HEK293 (cell line): ENCODE data around the gene KATNB1.

ENCODE experiments used
- CTCF ChIA-PET: fragments of 350-600 bp; formaldehyde crosslinking; extraction: SDS; loops from one replicate; lab custom pipeline; 2021; ENCODE audit warnings: antibody characterized with exemption; lab: Yijun Ruan, JAX
- POLR2A ChIA-PET: fragments of 300-600 bp; formaldehyde crosslinking; extraction: SDS; loops from one replicate; lab custom pipeline; 2020; ENCODE audit warnings: antibody characterized with exemption, inconsistent platforms; lab: Yijun Ruan, JAX
- H3K27ac ChIP-seq: fragments of 200-500 bp; sonication (Bioruptor generic); 2 replicates; pipeline ENCODE4 v1.5.1; 2014; ENCODE audit warnings: low read depth, low read length, control low read depth, inconsistent platforms; ENCODE audit errors: extremely low read depth
- H3K36me3 ChIP-seq, 2 experiments: fragments of 200-500 bp in 1 of 2; sonication (Bioruptor generic) in 1 of 2; 1 replicate in 1 of 2; 2 replicates in 1 of 2; pipeline ENCODE4 v1.5.1; 2014 to 2017; ENCODE audit warnings: inconsistent platforms in 2 of 2, low read length in 2 of 2; ENCODE audit not compliant: control insufficient read depth in 2 of 2, insufficient read depth in 1 of 2
- H3K4me1 ChIP-seq: fragments of 200-500 bp; sonication (Bioruptor generic); 2 replicates; pipeline ENCODE4 v1.5.1; 2014; ENCODE audit warnings: mild to moderate bottlenecking, low read length, inconsistent platforms; ENCODE audit not compliant: control insufficient read depth, insufficient read depth
- H3K4me3 ChIP-seq: 2 replicates; pipeline ENCODE4 v1.5.1; 2011; ENCODE audit warnings: low read depth, mild to moderate bottlenecking, control low read depth, low read length, moderate library complexity
- H3K9me3 ChIP-seq: fragments of 200-500 bp; sonication (Bioruptor generic); 2 replicates; pipeline ENCODE4 v1.5.1; 2014; ENCODE audit warnings: low read depth, low read length, inconsistent platforms; ENCODE audit not compliant: control insufficient read depth, insufficient read depth
- HOXD13 ChIP-seq: sonication (generic); formaldehyde crosslinking; IDR thresholded peaks from 2 replicates; pipeline ENCODE4 v1.8.0; 2022; ENCODE audit warnings: missing genetic modification reagents, borderline replicate concordance
- KLF1 ChIP-seq: fragments of 450-650 bp; formaldehyde crosslinking; IDR thresholded peaks from 2 replicates; pipeline ENCODE4 v1.5.1; 2016; ENCODE audit warnings: missing biosample characterization, missing genetic modification characterization
- WT1 ChIP-seq: fragments of 450-650 bp; formaldehyde crosslinking; IDR thresholded peaks from 2 replicates; pipeline ENCODE4 v1.5.1; 2016; ENCODE audit warnings: missing biosample characterization, missing genetic modification characterization
- ZBTB1 ChIP-seq: fragments of 450-650 bp; formaldehyde crosslinking; IDR thresholded peaks from 2 replicates; pipeline ENCODE4 v1.5.1; 2016; ENCODE audit warnings: missing biosample characterization, missing genetic modification characterization
- ZBTB48 ChIP-seq: fragments of 450-650 bp; formaldehyde crosslinking; IDR thresholded peaks from 2 replicates; pipeline ENCODE4 v1.5.1; 2016; ENCODE audit warnings: missing biosample characterization, missing genetic modification characterization
- ZNF146 ChIP-seq: fragments of 450-650 bp; formaldehyde crosslinking; IDR thresholded peaks from 2 replicates; pipeline ENCODE4 v1.5.1; 2016; ENCODE audit warnings: missing biosample characterization, missing genetic modification characterization
- ZNF24 ChIP-seq: fragments of 450-650 bp; formaldehyde crosslinking; IDR thresholded peaks from 2 replicates; pipeline ENCODE4 v1.5.1; 2016; ENCODE audit warnings: missing biosample characterization, missing genetic modification characterization
- ZNF274 ChIP-seq, 2 experiments: fragments of 200-500 bp in 1 of 2; fragments of 450-650 bp in 1 of 2; sonication (Bioruptor generic) in 1 of 2; formaldehyde crosslinking in 1 of 2; IDR thresholded peaks; 2 replicates each; pipeline versions ENCODE4 v1.5.1 to v1.6.1; 2014 to 2016; ENCODE audit warnings: borderline replicate concordance in 1 of 2, inconsistent platforms in 1 of 2, low read length in 1 of 2, missing biosample characterization in 1 of 2, missing genetic modification characterization in 1 of 2
- ZNF530 ChIP-seq: fragments of 450-650 bp; formaldehyde crosslinking; IDR thresholded peaks from 2 replicates; pipeline ENCODE4 v1.5.1; 2016; ENCODE audit warnings: low read depth, missing biosample characterization, missing genetic modification characterization
- ZNF621 ChIP-seq: fragments of 450-650 bp; formaldehyde crosslinking; IDR thresholded peaks from 2 replicates; pipeline ENCODE4 v1.5.1; 2017; ENCODE audit warnings: missing biosample characterization, missing genetic modification characterization
- ZNF629 ChIP-seq: fragments of 450-650 bp; formaldehyde crosslinking; IDR thresholded peaks from 2 replicates; pipeline ENCODE4 v1.5.1; 2017; ENCODE audit warnings: missing biosample characterization, missing genetic modification characterization
- TF ChIP-seq, protein P1 (sequence below): fragments of 450-650 bp; formaldehyde crosslinking; IDR thresholded peaks from 2 replicates; pipeline ENCODE4 v1.5.1; 2016; ENCODE audit warnings: missing biosample characterization, missing genetic modification characterization
- TF ChIP-seq, protein P2 (sequence below): fragments of 450-650 bp; formaldehyde crosslinking; IDR thresholded peaks from 2 replicates; pipeline ENCODE4 v1.5.1; 2017; ENCODE audit warnings: missing biosample characterization, missing genetic modification characterization
- TF ChIP-seq, protein P3 (sequence below): fragments of 450-650 bp; formaldehyde crosslinking; IDR thresholded peaks from 2 replicates; pipeline ENCODE4 v1.5.1; 2016; ENCODE audit warnings: missing biosample characterization, missing genetic modification characterization

The KATNB1 gene

DNA sequence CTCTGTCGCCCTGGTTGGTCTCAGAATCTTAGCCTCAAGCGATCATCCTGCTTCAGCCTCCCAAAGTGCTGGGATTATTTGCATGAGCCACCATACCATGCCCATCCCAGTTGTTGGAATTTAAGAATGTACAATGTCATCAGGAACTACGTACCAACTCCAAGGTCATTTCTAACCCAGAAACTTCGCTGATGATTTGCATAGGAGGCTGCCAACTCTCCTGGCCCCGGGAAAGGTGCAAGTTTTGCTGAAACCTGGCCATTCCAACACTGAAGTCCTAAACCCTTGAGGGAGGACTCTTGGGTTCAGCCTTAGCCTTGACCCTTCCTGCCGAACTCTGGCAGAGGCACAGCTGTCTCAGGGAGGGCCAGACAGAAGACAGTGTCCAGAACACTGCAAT is 69.6 kb downstream of the KATNB1 start:
- H3K36me3 ChIP-seq = no peaks in the 10 kb centered on the region
- H3K27ac ChIP-seq = no peak overlapping the region
- H3K4me3 ChIP-seq = no peak overlapping the region
- ChIA-PET POLR2A (no interaction called here), CTCF (interaction anchor here (0.6 kb wide), 1 partner anchor 1068 kb away, joined by 3 read pairs; no protein-coding TSS in a partner anchor)
- H3K9me3 ChIP-seq = no peaks in the 10 kb centered on the region
- TF ChIP-seq ZBTB1 (tag by site-specific recombination) (no peak), ZNF530 (tag by site-specific recombination) (no peak), ZNF146 (tag by site-specific recombination) (no peak), HOXD13 (no peak), ZNF621 (tag by site-specific recombination) (no peak), KLF1 (tag by site-specific recombination) (no peak), ZNF274 (IDR thresholded peaks at IDR 0.05; ENCODE audit: low read length) (no peak), ZNF274 (tag by site-specific recombination; IDR thresholded peaks at IDR 0.05; ENCODE audit: borderline replicate concordance) (no peak), ZNF629 (no peak), ZNF24 (tag by site-specific recombination) (no peak), WT1 (tag by site-specific recombination) (no peak), ZBTB48 (no peak)
- TF ChIP-seq, protein P1, sequence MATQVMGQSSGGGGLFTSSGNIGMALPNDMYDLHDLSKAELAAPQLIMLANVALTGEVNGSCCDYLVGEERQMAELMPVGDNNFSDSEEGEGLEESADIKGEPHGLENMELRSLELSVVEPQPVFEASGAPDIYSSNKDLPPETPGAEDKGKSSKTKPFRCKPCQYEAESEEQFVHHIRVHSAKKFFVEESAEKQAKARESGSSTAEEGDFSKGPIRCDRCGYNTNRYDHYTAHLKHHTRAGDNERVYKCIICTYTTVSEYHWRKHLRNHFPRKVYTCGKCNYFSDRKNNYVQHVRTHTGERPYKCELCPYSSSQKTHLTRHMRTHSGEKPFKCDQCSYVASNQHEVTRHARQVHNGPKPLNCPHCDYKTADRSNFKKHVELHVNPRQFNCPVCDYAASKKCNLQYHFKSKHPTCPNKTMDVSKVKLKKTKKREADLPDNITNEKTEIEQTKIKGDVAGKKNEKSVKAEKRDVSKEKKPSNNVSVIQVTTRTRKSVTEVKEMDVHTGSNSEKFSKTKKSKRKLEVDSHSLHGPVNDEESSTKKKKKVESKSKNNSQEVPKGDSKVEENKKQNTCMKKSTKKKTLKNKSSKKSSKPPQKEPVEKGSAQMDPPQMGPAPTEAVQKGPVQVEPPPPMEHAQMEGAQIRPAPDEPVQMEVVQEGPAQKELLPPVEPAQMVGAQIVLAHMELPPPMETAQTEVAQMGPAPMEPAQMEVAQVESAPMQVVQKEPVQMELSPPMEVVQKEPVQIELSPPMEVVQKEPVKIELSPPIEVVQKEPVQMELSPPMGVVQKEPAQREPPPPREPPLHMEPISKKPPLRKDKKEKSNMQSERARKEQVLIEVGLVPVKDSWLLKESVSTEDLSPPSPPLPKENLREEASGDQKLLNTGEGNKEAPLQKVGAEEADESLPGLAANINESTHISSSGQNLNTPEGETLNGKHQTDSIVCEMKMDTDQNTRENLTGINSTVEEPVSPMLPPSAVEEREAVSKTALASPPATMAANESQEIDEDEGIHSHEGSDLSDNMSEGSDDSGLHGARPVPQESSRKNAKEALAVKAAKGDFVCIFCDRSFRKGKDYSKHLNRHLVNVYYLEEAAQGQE (tag by site-specific recombination) = no peak
- TF ChIP-seq, protein P2, sequence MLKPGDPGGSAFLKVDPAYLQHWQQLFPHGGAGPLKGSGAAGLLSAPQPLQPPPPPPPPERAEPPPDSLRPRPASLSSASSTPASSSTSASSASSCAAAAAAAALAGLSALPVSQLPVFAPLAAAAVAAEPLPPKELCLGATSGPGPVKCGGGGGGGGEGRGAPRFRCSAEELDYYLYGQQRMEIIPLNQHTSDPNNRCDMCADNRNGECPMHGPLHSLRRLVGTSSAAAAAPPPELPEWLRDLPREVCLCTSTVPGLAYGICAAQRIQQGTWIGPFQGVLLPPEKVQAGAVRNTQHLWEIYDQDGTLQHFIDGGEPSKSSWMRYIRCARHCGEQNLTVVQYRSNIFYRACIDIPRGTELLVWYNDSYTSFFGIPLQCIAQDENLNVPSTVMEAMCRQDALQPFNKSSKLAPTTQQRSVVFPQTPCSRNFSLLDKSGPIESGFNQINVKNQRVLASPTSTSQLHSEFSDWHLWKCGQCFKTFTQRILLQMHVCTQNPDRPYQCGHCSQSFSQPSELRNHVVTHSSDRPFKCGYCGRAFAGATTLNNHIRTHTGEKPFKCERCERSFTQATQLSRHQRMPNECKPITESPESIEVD = no peak
- TF ChIP-seq, protein P3, sequence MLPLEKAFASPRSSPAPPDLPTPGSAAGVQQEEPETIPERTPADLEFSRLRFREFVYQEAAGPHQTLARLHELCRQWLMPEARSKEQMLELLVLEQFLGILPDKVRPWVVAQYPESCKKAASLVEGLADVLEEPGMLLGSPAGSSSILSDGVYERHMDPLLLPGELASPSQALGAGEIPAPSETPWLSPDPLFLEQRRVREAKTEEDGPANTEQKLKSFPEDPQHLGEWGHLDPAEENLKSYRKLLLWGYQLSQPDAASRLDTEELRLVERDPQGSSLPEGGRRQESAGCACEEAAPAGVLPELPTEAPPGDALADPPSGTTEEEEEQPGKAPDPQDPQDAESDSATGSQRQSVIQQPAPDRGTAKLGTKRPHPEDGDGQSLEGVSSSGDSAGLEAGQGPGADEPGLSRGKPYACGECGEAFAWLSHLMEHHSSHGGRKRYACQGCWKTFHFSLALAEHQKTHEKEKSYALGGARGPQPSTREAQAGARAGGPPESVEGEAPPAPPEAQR (tag by site-specific recombination) = no peak
- peaks cover 9% of the 10 kb centered on the region for H3K4me1 ChIP-seq
